IMR-90 (cell line): ENCODE measurements around the gene DOCK2. TPM values are rescaled to one million over a fixed set of nuclear protein-coding genes. Genes with fewer than 3 reads are reported as not detected.

ENCODE experiments used
- ATAC-seq: fragments of 200-7000 bp; cut with Tn5 transposase; 2 replicates; pipeline ENCODE4 v1.9.1; 2020; ENCODE audit warnings: low read depth, mild to moderate bottlenecking, moderate library complexity
- BruUV-seq: library from RNA; stranded (reverse); fragments of 400-500 nt; replicated peaks from 2 replicates; lab custom pipeline; 2021; lab: Mats Ljungman, UMichigan
- CTCF ChIA-PET: fragments of 300-600 bp; formaldehyde crosslinking; extraction: SDS; loops from one replicate; lab custom pipeline; 2021; ENCODE audit warnings: antibody characterized with exemption; lab: Yijun Ruan, JAX
- POLR2A ChIA-PET: fragments of 300-600 bp; sonication (Branson Sonifier 250); formaldehyde crosslinking; loops from one replicate; lab custom pipeline; 2022; ENCODE audit warnings: antibody characterized with exemption; ENCODE audit not compliant: unreplicated experiment; lab: Charles Lee
- DNase-seq: peaks from one replicate; pipeline ENCODE4 v3.0.0; 2013
- H2AFZ ChIP-seq: replicated peaks from 2 replicates; pipeline ENCODE3; 2013; ENCODE audit warnings: low read length, mild to moderate bottlenecking; ENCODE audit not compliant: poor library complexity
- H2AK5ac ChIP-seq: 2 replicates; pipeline ENCODE4 v1.6.1; 2013; ENCODE audit warnings: low read depth, low read length, inconsistent platforms
- H2AK9ac ChIP-seq: replicated peaks from 2 replicates; pipeline ENCODE3; 2013; ENCODE audit warnings: mild to moderate bottlenecking, low read depth, low read length, moderate library complexity; ENCODE audit not compliant: poor library complexity
- H2BK120ac ChIP-seq: 2 replicates; pipeline ENCODE4 v1.6.1; 2013; ENCODE audit warnings: low read depth, low read length, inconsistent platforms
- H2BK15ac ChIP-seq: 3 replicates; pipeline ENCODE4 v1.6.1; 2013; ENCODE audit warnings: low read depth, low read length, inconsistent platforms
- H2BK20ac ChIP-seq: 2 replicates; pipeline ENCODE4 v1.6.1; 2013; ENCODE audit warnings: low read depth, mild to moderate bottlenecking, inconsistent platforms, low read length, moderate library complexity
- H2BK5ac ChIP-seq: 2 replicates; pipeline ENCODE4 v1.6.1; 2013; ENCODE audit warnings: mild to moderate bottlenecking, low read depth, low read length, inconsistent platforms; ENCODE audit not compliant: poor library complexity, severe bottlenecking
- H3K14ac ChIP-seq: replicated peaks from 2 replicates; pipeline ENCODE4 v1.6.1; 2013; ENCODE audit warnings: low read depth, low read length, inconsistent platforms
- H3K18ac ChIP-seq: 2 replicates; pipeline ENCODE4 v1.6.1; 2013; ENCODE audit warnings: low read depth, low read length, control low read depth
- H3K23ac ChIP-seq: 2 replicates; pipeline ENCODE4 v1.6.1; 2013; ENCODE audit warnings: low read depth, low read length, inconsistent platforms
- H3K27ac ChIP-seq: 2 replicates; pipeline ENCODE4 v1.5.1; 2013; ENCODE audit warnings: mild to moderate bottlenecking, control low read depth, low read length; ENCODE audit not compliant: insufficient read depth
- H3K27me3 ChIP-seq: 2 replicates; pipeline ENCODE4 v1.6.1; 2013; ENCODE audit warnings: low read length; ENCODE audit not compliant: control insufficient read depth, insufficient read depth
- H3K36me3 ChIP-seq: 2 replicates; pipeline ENCODE4 v1.6.1; 2013; ENCODE audit warnings: low read length, mixed read lengths; ENCODE audit not compliant: control insufficient read depth, insufficient read depth
- H3K4ac ChIP-seq: 2 replicates; pipeline ENCODE4 v1.6.1; 2013; ENCODE audit warnings: low read depth, low read length, inconsistent platforms
- H3K4me1 ChIP-seq: 2 replicates; pipeline ENCODE4 v1.6.1; 2013; ENCODE audit warnings: low read length, mixed read lengths; ENCODE audit not compliant: control insufficient read depth, insufficient read depth
- H3K4me2 ChIP-seq: 2 replicates; pipeline ENCODE4 v1.6.1; 2013; ENCODE audit warnings: low read depth, mild to moderate bottlenecking, control low read depth, low read length, moderate library complexity
- H3K4me3 ChIP-seq: 2 replicates; pipeline ENCODE4 v1.5.1; 2013; ENCODE audit warnings: low read depth, mild to moderate bottlenecking, control low read depth, low read length, moderate library complexity; ENCODE audit not compliant: insufficient read depth
- H3K56ac ChIP-seq: 2 replicates; pipeline ENCODE4 v1.6.1; 2013; ENCODE audit warnings: low read length, inconsistent platforms; ENCODE audit not compliant: insufficient read depth; ENCODE audit errors: extremely low read depth
- H3K79me1 ChIP-seq, 2 experiments: 2 replicates each; pipeline ENCODE4 v1.6.1; 2013; ENCODE audit warnings: low read length in 2 of 2, inconsistent platforms in 1 of 2, low read depth in 1 of 2
- H3K9ac ChIP-seq: 2 replicates; pipeline ENCODE4 v1.6.1; 2013; ENCODE audit warnings: low read depth, low read length, control low read depth
- H3K9me1 ChIP-seq: 2 replicates; pipeline ENCODE4 v1.6.1; 2013; ENCODE audit warnings: low read length, inconsistent platforms; ENCODE audit not compliant: insufficient read depth
- H3K9me3 ChIP-seq: 2 replicates; pipeline ENCODE4 v1.6.1; 2013; ENCODE audit warnings: low read length; ENCODE audit not compliant: control insufficient read depth, insufficient read depth
- H4K20me1 ChIP-seq: 2 replicates; pipeline ENCODE4 v1.6.1; 2013; ENCODE audit warnings: low read length, inconsistent platforms; ENCODE audit not compliant: insufficient read depth
- H4K5ac ChIP-seq: 2 replicates; pipeline ENCODE4 v1.6.1; 2013; ENCODE audit warnings: mild to moderate bottlenecking, low read depth, low read length, control low read depth
- H4K8ac ChIP-seq, 2 experiments: 2 replicates each; pipeline ENCODE4 v1.6.1; 2013; ENCODE audit warnings: low read depth in 2 of 2, low read length in 2 of 2, control low read depth in 1 of 2, inconsistent platforms in 1 of 2
- H4K91ac ChIP-seq: 2 replicates; pipeline ENCODE4 v1.6.1; 2013; ENCODE audit warnings: low read depth, low read length, inconsistent platforms; ENCODE audit not compliant: insufficient read depth
- BHLHE40 ChIP-seq: fragments of 150-350 bp; IDR thresholded peaks from 2 replicates; pipeline ENCODE4 v1.6.1; 2016; ENCODE audit warnings: mild to moderate bottlenecking, low read depth, low read length
- CEBPB ChIP-seq: IDR thresholded peaks from 2 replicates; pipeline ENCODE4 v1.6.1; 2012; ENCODE audit warnings: low read depth, low read length, improper control_type of control experiment
- CHD1 ChIP-seq: IDR thresholded peaks from 2 replicates; pipeline ENCODE4 v1.6.1; 2012; ENCODE audit warnings: low read depth, low read length, improper control_type of control experiment
- CTCF ChIP-seq: conservative IDR thresholded peaks from 2 replicates; pipeline ENCODE4 v1.5.1; 2012; ENCODE audit warnings: mild to moderate bottlenecking, low read depth, low read length, improper control_type of control experiment
- MAFK ChIP-seq: IDR thresholded peaks from 2 replicates; pipeline ENCODE4 v1.6.1; 2012; ENCODE audit warnings: low read depth, low read length, improper control_type of control experiment
- MAZ ChIP-seq: IDR thresholded peaks from 2 replicates; pipeline ENCODE4 v1.6.1; 2012; ENCODE audit warnings: low read depth, mild to moderate bottlenecking, low read length, improper control_type of control experiment, moderate library complexity, borderline replicate concordance
- NFE2L2 ChIP-seq: fragments of 150-350 bp; IDR thresholded peaks from 2 replicates; pipeline ENCODE4 v1.6.1; 2016; ENCODE audit warnings: low read depth, mild to moderate bottlenecking, low read length
- POLR2A ChIP-seq: IDR thresholded peaks from 2 replicates; pipeline ENCODE4 v1.6.1; 2012; ENCODE audit warnings: mild to moderate bottlenecking, low read depth, low read length
- RAD21 ChIP-seq: IDR thresholded peaks from 2 replicates; pipeline ENCODE4 v1.6.1; 2012; ENCODE audit warnings: low read length, improper control_type of control experiment
- RFX5 ChIP-seq: IDR thresholded peaks from 2 replicates; pipeline ENCODE4 v1.8.0; 2012; ENCODE audit warnings: low read depth, mild to moderate bottlenecking, low read length, moderate library complexity
- WGBS, 2 experiments: methylation state at CpG; one replicate each; pipeline versions ENCODE4 v1.1.5 to v1.1.7; 2013; ENCODE audit warnings: missing lambda C conversion rate in 2 of 2; ENCODE audit not compliant: insufficient read length in 1 of 2; ENCODE audit errors: extremely low coverage in 2 of 2; 5-methylcytosine and 5-hydroxymethylcytosine counted together
- dilution Hi-C: fragments of 300-500 bp; cut with HindIII; formaldehyde crosslinking; loops from one replicate; pipeline ENCODE4 v1.14.3; 2018; ENCODE audit warnings: low sequenced_read_pairs; ENCODE audit not compliant: unreplicated experiment
- in situ Hi-C: fragments of 300-500 bp; cut with MboI; formaldehyde crosslinking; loops from 3 replicates; pipeline ENCODE4 v1.14.3; 2019; ENCODE audit warnings: low sequenced_read_pairs, inconsistent platforms, mixed read lengths
- intact Hi-C: fragments of 100-400 bp; cut with micrococcal nuclease; formaldehyde crosslinking; loops from 2 replicates; pipeline ENCODE4 v1.10.0; 2022
- polyA plus RNA-seq, 3 experiments: library from polyadenylated mRNA; depleted of rRNA; stranded (reverse); fragments of >200 nt; gene quantifications; 2 replicates each; pipeline ENCODE4 v1.2.3, GENCODE V29; 2012; ENCODE audit warnings: low replicate concordance in 1 of 3
- total RNA-seq: library from RNA; depleted of rRNA; stranded (reverse); fragments of >200 nt; gene quantifications from 2 replicates; pipeline ENCODE4 v1.2.3, GENCODE V29; 2012
- TF ChIP-seq, protein P1 (sequence below): fragments of 150-350 bp; IDR thresholded peaks from 2 replicates; pipeline ENCODE4 v1.6.1; 2017; ENCODE audit warnings: mild to moderate bottlenecking, antibody characterized with exemption, low read length, low read depth
- TF ChIP-seq, protein P2 (sequence below): fragments of 150-350 bp; IDR thresholded peaks from 2 replicates; pipeline ENCODE4 v1.6.1; 2016; ENCODE audit warnings: low read depth, mild to moderate bottlenecking, low read length, moderate library complexity, borderline replicate concordance

DOCK2 gene
- total and polyA plus RNA-seq, 2 of the 4 experiments (the other 2 are of a cell fraction): 0.72 to 3.0 TPM

GRCh38 chr5:169686137-169686536 is 49.1 kb downstream of the DOCK2 start:
- Histone ChIP-seq H2AK5ac (no peak overlapping the region; the same call in none of the 2 replicates), H2BK5ac (no peak overlapping the region), H2AFZ (peak overlapping the region; percentile 21), H2BK20ac (no peak overlapping the region), H3K79me1 (no peaks in the 10 kb centered on the region), H3K9me1 (no peaks in the 10 kb centered on the region), H3K18ac (no peak overlapping the region), H2AK9ac (peak overlapping the region; percentile 66), H3K23ac (no peak overlapping the region), H3K4me3 (no peak overlapping the region), H3K27me3 (no peaks in the 10 kb centered on the region), H3K36me3 (no peaks in the 10 kb centered on the region), H4K5ac (no peak overlapping the region), H2BK15ac (no peak overlapping the region), H4K8ac (no peak overlapping the region), H3K4me1 (no peaks in the 10 kb centered on the region), H3K56ac (no peak overlapping the region), H3K14ac (no peak overlapping the region), H4K20me1 (no peaks in the 10 kb centered on the region), H4K91ac (no peak overlapping the region), H3K4me2 (no peak overlapping the region), H3K9me3 (no peaks in the 10 kb centered on the region), H3K27ac (no peak overlapping the region), H2BK120ac (no peak overlapping the region), H3K4ac (peak overlapping the region; percentile 20; the same call in 1 of the 2 replicates), H3K9ac (no peak overlapping the region)
- CTCF ChIA-PET: interaction anchor here (2.9 kb wide), 1 partner anchor 18 kb away, joined by 8 read pairs; no protein-coding TSS in a partner anchor
- no TSS peak for BruUV-seq
- in situ Hi-C loops (no loop called here), intact Hi-C loops (no loop called here), dilution Hi-C loops (no loop called here)
- DNase-seq (no peak), ATAC-seq (no peak)
- WGBS, 2 experiments: 38% methylated on average over 3 of the region's 5 CpGs; no CpG with 5 or more reads in 1 of the 2 experiments
- POLR2A ChIA-PET: no interaction called here
- no peak for TF ChIP-seq MAZ
- no peak for TF ChIP-seq CEBPB
- TF ChIP-seq, protein P1, sequence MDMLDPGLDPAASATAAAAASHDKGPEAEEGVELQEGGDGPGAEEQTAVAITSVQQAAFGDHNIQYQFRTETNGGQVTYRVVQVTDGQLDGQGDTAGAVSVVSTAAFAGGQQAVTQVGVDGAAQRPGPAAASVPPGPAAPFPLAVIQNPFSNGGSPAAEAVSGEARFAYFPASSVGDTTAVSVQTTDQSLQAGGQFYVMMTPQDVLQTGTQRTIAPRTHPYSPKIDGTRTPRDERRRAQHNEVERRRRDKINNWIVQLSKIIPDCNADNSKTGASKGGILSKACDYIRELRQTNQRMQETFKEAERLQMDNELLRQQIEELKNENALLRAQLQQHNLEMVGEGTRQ: no peak
- no peak for TF ChIP-seq RAD21
- TF ChIP-seq, protein P2, sequence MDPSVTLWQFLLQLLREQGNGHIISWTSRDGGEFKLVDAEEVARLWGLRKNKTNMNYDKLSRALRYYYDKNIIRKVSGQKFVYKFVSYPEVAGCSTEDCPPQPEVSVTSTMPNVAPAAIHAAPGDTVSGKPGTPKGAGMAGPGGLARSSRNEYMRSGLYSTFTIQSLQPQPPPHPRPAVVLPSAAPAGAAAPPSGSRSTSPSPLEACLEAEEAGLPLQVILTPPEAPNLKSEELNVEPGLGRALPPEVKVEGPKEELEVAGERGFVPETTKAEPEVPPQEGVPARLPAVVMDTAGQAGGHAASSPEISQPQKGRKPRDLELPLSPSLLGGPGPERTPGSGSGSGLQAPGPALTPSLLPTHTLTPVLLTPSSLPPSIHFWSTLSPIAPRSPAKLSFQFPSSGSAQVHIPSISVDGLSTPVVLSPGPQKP: no peak
- TF ChIP-seq RFX5: no peak
- TF ChIP-seq CTCF: no peak
- no peak for TF ChIP-seq BHLHE40
- no peak for TF ChIP-seq NFE2L2
- no peak for TF ChIP-seq MAFK
- no peak for TF ChIP-seq POLR2A
- TF ChIP-seq CHD1: no peak
